ENCODE results near the gene KIF26A.

The KIF26A gene

GRCh38 chr14:104201496-104201895, 63.1 kb downstream of the KIF26A start:
- H3K4me3 ChIP-seq (ENCODE audit: low read depth, low read length) = no peak overlapping the region
- no peak for DNase-seq (ENCODE audit: low read depth)
- no peak for TF ChIP-seq CTCF (IDR thresholded peaks at IDR 0.05; ENCODE audit: low read depth, low read length, missing control alignments)

DNA sequence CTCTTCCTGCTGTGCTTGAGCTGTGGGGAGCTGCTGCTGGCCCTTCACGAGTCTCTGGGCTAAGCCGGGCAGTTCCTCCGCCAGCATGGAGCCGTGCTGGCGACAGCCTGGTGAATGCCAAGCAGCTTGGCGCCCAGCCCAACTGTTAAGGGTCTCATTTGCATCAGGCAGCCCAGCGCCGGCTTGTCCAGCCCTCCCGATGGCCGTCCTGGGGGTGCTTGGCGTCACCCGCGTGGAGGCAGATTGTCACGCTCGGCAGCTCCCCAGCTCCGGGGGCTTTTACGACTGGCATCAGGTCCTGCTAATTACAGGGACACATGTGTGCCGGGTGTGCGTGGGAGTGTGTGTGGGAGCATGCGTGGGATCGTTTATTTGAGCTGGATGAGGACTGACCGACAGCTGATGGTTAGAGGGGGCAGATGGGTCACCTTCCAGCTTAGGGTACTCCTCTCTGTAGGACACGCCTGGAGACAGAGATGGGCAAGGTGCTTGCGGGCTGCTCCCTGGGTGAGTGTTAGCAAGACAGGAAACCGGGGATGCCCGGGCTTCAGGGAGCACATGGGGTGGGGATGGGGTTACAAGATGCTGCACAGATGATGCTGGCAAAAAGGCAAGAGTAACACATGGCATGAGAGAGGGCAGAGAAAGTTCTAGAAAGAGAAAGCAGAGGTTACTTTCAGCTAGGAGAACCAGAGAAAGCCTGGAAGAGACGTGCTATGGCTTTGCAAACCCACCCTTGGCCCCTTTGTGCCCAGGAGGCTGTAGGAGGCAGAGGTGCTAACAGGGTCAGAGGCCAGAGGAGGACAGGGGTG, 64.1 kb downstream of the KIF26A start:
- no peak for TF ChIP-seq CTCF (IDR thresholded peaks at IDR 0.05; ENCODE audit: low read depth, low read length, missing control alignments)
- no peak overlapping the region for H3K4me3 ChIP-seq (ENCODE audit: low read depth, low read length)
- DNase-seq (ENCODE audit: low read depth) = no peak

DNA sequence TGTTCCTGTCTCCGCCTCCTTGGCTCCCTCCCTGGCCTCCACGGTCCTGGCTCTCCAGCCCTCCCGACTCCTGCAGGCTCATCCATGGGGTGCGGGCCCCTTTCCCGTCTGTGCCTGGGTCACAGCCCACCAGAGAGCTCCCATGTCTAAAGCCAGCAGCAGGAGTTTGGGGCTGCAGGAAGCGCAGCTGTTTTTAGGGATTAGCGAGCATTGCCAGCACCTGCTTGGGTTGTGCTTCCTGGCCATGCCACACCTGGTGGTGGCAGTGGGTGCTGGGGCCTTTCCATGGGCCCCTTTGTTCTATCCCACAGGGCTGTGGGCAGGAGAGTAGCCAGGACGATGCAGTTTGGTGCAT, 64.7 kb downstream of the KIF26A start:
- no peak for DNase-seq (ENCODE audit: low read depth)
- H3K4me3 ChIP-seq (ENCODE audit: low read depth, low read length) = no peak overlapping the region
- no peak for TF ChIP-seq CTCF (IDR thresholded peaks at IDR 0.05; ENCODE audit: low read depth, low read length, missing control alignments)

- no peak overlapping the region for H3K4me3 ChIP-seq (ENCODE audit: low read depth, low read length)
- DNase-seq (ENCODE audit: low read depth) = no peak
- TF ChIP-seq CTCF (IDR thresholded peaks at IDR 0.05; ENCODE audit: low read depth, low read length, missing control alignments) = no peak
These were observed 66.3 kb downstream of the KIF26A start for GRCh38 chr14:104204660-104205149.

DNA sequence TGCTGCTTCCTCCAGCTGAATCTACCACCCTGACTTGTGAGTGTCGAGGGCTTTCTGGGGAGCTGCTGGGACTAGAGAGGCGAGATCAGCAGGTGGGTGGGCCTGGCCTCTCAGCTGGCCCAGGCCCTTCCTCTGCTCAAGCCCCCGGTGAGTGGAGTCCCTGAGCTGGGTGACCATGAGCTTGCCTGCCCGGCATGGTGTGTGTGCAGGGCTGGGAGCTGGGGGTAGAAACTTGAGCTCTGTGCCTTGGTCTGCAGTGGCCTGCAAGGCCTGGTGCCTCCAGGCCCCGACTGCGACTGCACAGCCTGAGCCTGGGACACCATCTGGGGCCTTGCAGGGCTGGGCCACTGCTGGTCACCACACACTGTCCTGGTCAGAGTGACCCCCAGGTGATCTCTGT, 67.4 kb downstream of the KIF26A start:
- TF ChIP-seq CTCF (IDR thresholded peaks at IDR 0.05; ENCODE audit: low read depth, low read length, missing control alignments) = no peak
- DNase-seq (ENCODE audit: low read depth) = no peak
- no peak overlapping the region for H3K4me3 ChIP-seq (ENCODE audit: low read depth, low read length)

GRCh38 chr14:104206281-104206904, 68.0 kb downstream of the KIF26A start:
- no peak for TF ChIP-seq CTCF (IDR thresholded peaks at IDR 0.05; ENCODE audit: low read depth, low read length, missing control alignments)
- no peak overlapping the region for H3K4me3 ChIP-seq (ENCODE audit: low read depth, low read length)
- DNase-seq (ENCODE audit: low read depth) = no peak
